Prostate gland (tissue), 2 donors: ENCODE data around the gene MBD2.
A peak's percentile ranks its signal among the peaks of the same experiment; 100 is the strongest.

ENCODE experiments used
- POLR2A ChIP-seq: fragments of 450-650 bp; IDR thresholded peaks from one replicate; pipeline ENCODE4 v1.6.1; 2016; ENCODE audit warnings: antibody characterized with exemption, mild to moderate bottlenecking
- POLR2AphosphoS5 ChIP-seq: sonication (generic); formaldehyde crosslinking; IDR thresholded peaks from one replicate; pipeline ENCODE4 v1.6.1; 2017; ENCODE audit warnings: antibody characterized with exemption
- TF ChIP-seq, protein P1 (sequence below), 4 experiments: fragments of 200-600 bp in 2 of 4; fragments of 450-650 bp in 2 of 4; sonication (generic) in 2 of 4; IDR thresholded peaks; 1 replicate in 3 of 4; 2 replicates in 1 of 4; pipeline ENCODE4 v1.5.1; 2016 to 2019; ENCODE audit warnings: antibody characterized with exemption in 4 of 4, mild to moderate bottlenecking in 2 of 4, moderate library complexity in 2 of 4

DNA sequence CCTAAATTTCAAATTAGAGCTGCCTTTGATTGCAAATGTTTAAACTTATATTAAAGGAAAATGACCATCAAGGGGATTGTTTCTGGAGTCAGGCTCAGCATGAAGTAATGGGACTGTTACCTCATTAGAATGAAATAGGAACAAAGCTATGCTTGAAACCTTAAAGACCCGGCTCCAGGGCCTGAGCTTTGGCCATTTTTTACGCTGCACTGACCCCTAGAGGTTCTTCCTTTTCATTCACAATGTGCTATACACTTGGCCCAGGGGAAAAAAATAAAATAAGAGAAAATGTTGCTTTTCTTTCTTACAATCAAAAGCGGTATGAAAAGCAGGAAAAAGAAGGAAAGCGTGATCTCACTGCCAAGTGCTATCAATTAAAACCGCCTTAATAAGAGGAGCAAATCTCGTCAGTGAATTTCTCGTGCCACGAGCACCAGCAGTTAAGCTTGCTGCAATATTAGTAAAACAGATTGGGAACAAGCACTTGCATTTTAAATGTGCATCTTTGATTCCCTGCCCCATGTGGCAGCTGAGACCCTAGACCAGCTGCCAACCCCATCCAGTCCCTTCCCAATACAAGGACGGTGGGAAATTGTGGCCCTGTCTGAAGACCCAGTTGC, 96.6 kb downstream of the MBD2 start:
- TF ChIP-seq, protein P1, sequence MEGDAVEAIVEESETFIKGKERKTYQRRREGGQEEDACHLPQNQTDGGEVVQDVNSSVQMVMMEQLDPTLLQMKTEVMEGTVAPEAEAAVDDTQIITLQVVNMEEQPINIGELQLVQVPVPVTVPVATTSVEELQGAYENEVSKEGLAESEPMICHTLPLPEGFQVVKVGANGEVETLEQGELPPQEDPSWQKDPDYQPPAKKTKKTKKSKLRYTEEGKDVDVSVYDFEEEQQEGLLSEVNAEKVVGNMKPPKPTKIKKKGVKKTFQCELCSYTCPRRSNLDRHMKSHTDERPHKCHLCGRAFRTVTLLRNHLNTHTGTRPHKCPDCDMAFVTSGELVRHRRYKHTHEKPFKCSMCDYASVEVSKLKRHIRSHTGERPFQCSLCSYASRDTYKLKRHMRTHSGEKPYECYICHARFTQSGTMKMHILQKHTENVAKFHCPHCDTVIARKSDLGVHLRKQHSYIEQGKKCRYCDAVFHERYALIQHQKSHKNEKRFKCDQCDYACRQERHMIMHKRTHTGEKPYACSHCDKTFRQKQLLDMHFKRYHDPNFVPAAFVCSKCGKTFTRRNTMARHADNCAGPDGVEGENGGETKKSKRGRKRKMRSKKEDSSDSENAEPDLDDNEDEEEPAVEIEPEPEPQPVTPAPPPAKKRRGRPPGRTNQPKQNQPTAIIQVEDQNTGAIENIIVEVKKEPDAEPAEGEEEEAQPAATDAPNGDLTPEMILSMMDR (IDR thresholded peaks at IDR 0.05): peak in 1 of 4 experiments; percentile 20
- TF ChIP-seq POLR2A (no peak), POLR2AphosphoS5 (no peak)
